T-helper 1 cell (primary cell): ENCODE data around the gene PRDX5.
"Not testable (repeated sequence)": the region's sequence is repeated elsewhere in the genome, so short reads cannot be mapped to it uniquely, and the experiment has no call there.

Experiments used
- DNase-seq, 5 donors: peaks; one replicate each; pipeline ENCODE4 v3.0.0-alpha.2; 2012 to 2020

PRDX5 gene

GRCh38 chr11:64306563-64306875 lies 11.4 kb upstream of the PRDX5 start:
- no peak for DNase-seq

- no peak for DNase-seq
Measured at GRCh38 chr11:64306876-64307622, 10.9 kb upstream of the PRDX5 start.

GRCh38 chr11:64307795-64308194 lies 10.1 kb upstream of the PRDX5 start:
- DNase-seq = not testable (repeated sequence)

GRCh38 chr11:64312947-64313346 lies 5.0 kb upstream of the PRDX5 start:
- no peak for DNase-seq

- no peak for DNase-seq
Measured at GRCh38 chr11:64313491-64314145, 4.3 kb upstream of the PRDX5 start.

- no peak for DNase-seq
Measured at GRCh38 chr11:64314146-64314804, 3.6 kb upstream of the PRDX5 start.

GRCh38 chr11:64314805-64315561 lies 2.9 kb upstream of the PRDX5 start:
- DNase-seq = no peak

GRCh38 chr11:64315667-64316526 lies 2.0 kb upstream of the PRDX5 start:
- DNase-seq = not testable (repeated sequence)

GRCh38 chr11:64316672-64317324 lies 1.1 kb upstream of the PRDX5 start:
- peak in 3 of 5 donors; percentile 38 to 69 (median 41) for DNase-seq

- peak; percentile 93 to 99 (median 97) for DNase-seq
Measured at GRCh38 chr11:64317325-64317960, 478 bp upstream of the PRDX5 start, which contains the start of gene TRMT112. TRMT112 (minus strand) TSS chr11:64317559; CDS start chr11:64317526, 33 bp downstream.

- no peak for DNase-seq
Measured at GRCh38 chr11:64318766-64319761, 1.1 kb downstream of the PRDX5 start.

GRCh38 chr11:64320556-64320955 lies 2.6 kb downstream of the PRDX5 start:
- no peak for DNase-seq

GRCh38 chr11:64321026-64321425 lies 3.1 kb downstream of the PRDX5 start:
- no peak for DNase-seq

GRCh38 chr11:64321533-64321932 lies 3.6 kb downstream of the PRDX5 start:
- DNase-seq = no peak

GRCh38 chr11:64322925-64323260 lies 5.0 kb downstream of the PRDX5 start:
- no peak for DNase-seq

- DNase-seq = no peak
Measured at GRCh38 chr11:64323373-64323772, 5.5 kb downstream of the PRDX5 start.

GRCh38 chr11:64323984-64324383 lies 6.1 kb downstream of the PRDX5 start:
- not testable (repeated sequence) for DNase-seq

GRCh38 chr11:64324692-64325469 lies 7.0 kb downstream of the PRDX5 start:
- DNase-seq = no peak

- no peak for DNase-seq
Measured at GRCh38 chr11:64327375-64327774, 9.5 kb downstream of the PRDX5 start.
